ENCODE measurements around the gene TEKT2. TPM values are rescaled to one million over a fixed set of nuclear protein-coding genes. Genes with fewer than 3 reads are reported as not detected.

Gene TEKT2
- total RNA-seq, 2 experiments from 2014 or later, result 0.22 to 0.33 TPM

GRCh38 chr1:36118447-36119204 is 34.7 kb downstream of the TEKT2 start:
- no peak overlapping the region for H3K4me3 Mint-ChIP-seq
- ChIA-PET CTCF (interaction anchor here (0.7 to 1.5 kb wide), 2 partner anchors 16 to 18 kb away, joined by 3 read pairs; no protein-coding TSS in a partner anchor), POLR2A (interaction anchor here (0.8 kb wide), 1 partner anchor 10 kb away, joined by 3 read pairs; no protein-coding TSS in a partner anchor)
- no peak for TF ChIP-seq CTCF (IDR thresholded peaks at IDR 0.05)
- H3K27me3 Mint-ChIP-seq, result peaks cover 29% of the 10 kb centered on the region
- intact Hi-C loops (cut with DNase I, micrococcal nuclease), result no loop called here
- H3K4me1 Mint-ChIP-seq (ENCODE audit: low read depth), result peaks cover 9% of the 10 kb centered on the region
- Histone ChIP-seq H3K9me3 (ENCODE audit: control insufficient read depth in 1 of 2, insufficient read depth in 1 of 2, low read length in 2 of 2) (no peaks in the 10 kb centered on the region), H3K27me3 (ENCODE audit: control insufficient read depth in 1 of 2, insufficient read depth in 2 of 2, low read length in 2 of 2) (peaks cover 2 to 7% of the 10 kb centered on the region in 2 experiments), H3K4me3 (ENCODE audit: low read length) (no peak overlapping the region), H3K36me3 (ENCODE audit: insufficient read depth, low read length) (no peaks in the 10 kb centered on the region), H3K27ac (ENCODE audit: low read depth in 1 of 2, low read length in 2 of 2) (no peak overlapping the region), H3K4me1 (ENCODE audit: insufficient read depth, low read length) (peaks cover 3% of the 10 kb centered on the region)
- ATAC-seq (ENCODE audit: poor library complexity), result no peak
- H3K27ac Mint-ChIP-seq, result no peak overlapping the region
- H3K36me3 Mint-ChIP-seq (ENCODE audit: low read depth), result no peaks in the 10 kb centered on the region
- H3K9me3 Mint-ChIP-seq, result no peaks in the 10 kb centered on the region
- DNase-seq, result no peak

- H3K4me3 ChIP-seq (ENCODE audit: low read length), result no peak overlapping the region
- CTCF ChIA-PET, result interaction anchor here (1.5 kb wide), 1 partner anchor 15 kb away, joined by 3 read pairs; no protein-coding TSS in a partner anchor
- no peaks in the 10 kb centered on the region for H3K36me3 Mint-ChIP-seq (ENCODE audit: low read depth)
Measured at GRCh38 chr1:36119456-36119855, 35.6 kb downstream of the TEKT2 start.

More at GRCh38 chr1:36119456-36119855, 35.6 kb downstream of the TEKT2 start:
- Mint-ChIP-seq H3K9me3 (no peaks in the 10 kb centered on the region), H3K4me1 (ENCODE audit: low read depth) (peaks cover 15% of the 10 kb centered on the region), H3K27me3 (peaks cover 38% of the 10 kb centered on the region), H3K4me3 (no peak overlapping the region), H3K27ac (no peak overlapping the region)
- Histone ChIP-seq H3K36me3 (ENCODE audit: insufficient read depth, low read length) (no peaks in the 10 kb centered on the region), H3K9me3 (ENCODE audit: control insufficient read depth in 1 of 2, insufficient read depth in 1 of 2, low read length in 2 of 2) (no peaks in the 10 kb centered on the region), H3K27me3 (ENCODE audit: control insufficient read depth in 1 of 2, insufficient read depth in 2 of 2, low read length in 2 of 2) (peaks cover 10 to 11% of the 10 kb centered on the region in 2 experiments), H3K4me1 (ENCODE audit: insufficient read depth, low read length) (peaks cover 6% of the 10 kb centered on the region), H3K27ac (ENCODE audit: low read depth in 1 of 2, low read length in 2 of 2) (no peak overlapping the region)
- ATAC-seq (ENCODE audit: poor library complexity), result no peak
- TF ChIP-seq CTCF (IDR thresholded peaks at IDR 0.05), result no peak
- POLR2A ChIA-PET, result no interaction called here
- no peak for DNase-seq
- intact Hi-C loops (cut with DNase I, micrococcal nuclease), result no loop called here

Data from CD4-positive, alpha-beta T cell (primary cell).